Activated CD4-positive, alpha-beta T cell treated with anti-CD3 and anti-CD28 coated beads, Interleukin-2, amount 50 U/mL, for 24 hours (primary cell): Measurements from ENCODE around the gene EIPR1.
"Not testable (repeated sequence)": the region's sequence is repeated elsewhere in the genome, so short reads cannot be mapped to it uniquely, and the experiment has no call there.

ENCODE experiments used
- DNase-seq, 2 donors: peaks; one replicate each; pipeline ENCODE4 v3.0.0-alpha.2; 2020; ENCODE audit warnings: low read depth in 1 of 2, low spot score in 1 of 2

The EIPR1 gene

DNA sequence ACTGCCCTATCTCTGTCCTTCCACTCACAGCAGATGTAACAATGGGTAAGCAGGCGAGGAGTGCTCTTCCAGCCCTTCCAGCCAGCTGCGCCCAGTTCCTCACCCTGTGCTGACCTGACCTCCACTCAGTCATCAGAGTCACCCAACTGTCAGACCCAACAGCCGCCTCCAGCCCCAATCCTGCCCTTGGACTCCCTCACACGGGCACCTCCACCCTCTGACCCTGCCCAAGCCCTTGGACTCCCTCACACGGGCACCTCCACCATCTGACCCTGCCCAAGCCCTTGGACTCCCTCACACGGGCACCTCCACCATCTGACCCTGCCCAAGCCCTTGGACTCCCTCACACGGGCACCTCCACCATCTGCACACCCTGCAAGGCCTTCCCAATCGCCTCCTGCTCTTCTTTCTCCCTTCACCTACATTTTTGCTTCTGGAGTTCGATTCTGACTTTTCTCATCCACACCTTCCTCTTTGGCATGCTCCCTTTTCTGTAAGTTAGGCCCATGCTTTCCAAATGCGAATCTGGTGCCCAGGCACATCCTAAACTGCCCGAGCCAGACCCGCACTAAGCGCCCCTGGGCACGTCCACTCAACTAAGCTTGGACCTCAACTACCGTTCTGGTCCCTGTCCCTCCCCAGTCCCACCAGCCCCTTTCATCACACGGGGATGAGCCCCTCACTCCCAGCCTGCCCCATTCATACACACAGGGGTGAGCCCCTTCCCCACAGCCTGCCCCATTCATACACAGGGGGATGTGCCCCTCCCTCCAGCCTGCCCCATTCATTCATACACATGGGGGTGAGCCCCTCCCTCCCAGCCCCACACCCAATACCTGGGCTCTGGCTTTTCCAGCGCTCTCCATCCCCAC is 15.9 kb downstream of the EIPR1 start:
- DNase-seq = no peak

DNA sequence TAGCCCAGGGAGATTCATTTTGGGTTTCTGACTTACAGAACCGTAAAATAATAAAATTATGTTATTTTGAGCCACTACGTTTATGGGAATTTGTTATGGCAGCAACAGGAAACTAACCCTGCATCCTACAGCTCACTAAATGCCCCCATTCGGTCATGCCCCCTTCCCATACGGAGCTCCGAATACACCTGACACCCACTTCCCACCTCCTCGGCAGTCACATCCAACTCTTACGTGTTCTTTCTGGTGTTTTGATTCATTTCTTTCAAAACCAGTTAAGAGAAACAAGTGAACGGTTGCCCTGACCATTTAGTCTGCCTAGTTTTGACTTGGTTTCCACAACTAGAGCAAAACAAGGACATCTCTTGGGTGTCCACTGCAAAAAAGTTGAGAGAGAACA is 19.7 kb downstream of the EIPR1 start:
- no peak for DNase-seq

DNA sequence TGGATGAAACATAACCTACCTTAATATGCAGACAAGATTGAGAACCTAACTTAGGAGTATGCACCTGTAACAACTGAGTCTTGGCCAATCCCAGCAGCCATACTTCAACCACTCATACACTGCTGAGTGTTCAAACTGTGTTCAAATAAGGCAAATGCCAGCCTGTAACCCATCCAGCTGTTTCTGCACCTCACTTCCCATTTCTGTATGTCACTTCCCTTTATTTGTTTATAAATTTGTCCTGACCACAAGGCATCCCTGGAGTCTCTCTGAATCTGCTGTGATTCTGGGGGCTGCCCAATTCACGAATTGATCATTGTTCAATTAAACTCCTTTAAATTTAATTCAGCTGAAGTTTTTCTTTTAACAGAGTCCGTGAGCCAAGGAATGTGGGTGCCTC is 20.2 kb downstream of the EIPR1 start:
- not testable (repeated sequence) for DNase-seq

DNA sequence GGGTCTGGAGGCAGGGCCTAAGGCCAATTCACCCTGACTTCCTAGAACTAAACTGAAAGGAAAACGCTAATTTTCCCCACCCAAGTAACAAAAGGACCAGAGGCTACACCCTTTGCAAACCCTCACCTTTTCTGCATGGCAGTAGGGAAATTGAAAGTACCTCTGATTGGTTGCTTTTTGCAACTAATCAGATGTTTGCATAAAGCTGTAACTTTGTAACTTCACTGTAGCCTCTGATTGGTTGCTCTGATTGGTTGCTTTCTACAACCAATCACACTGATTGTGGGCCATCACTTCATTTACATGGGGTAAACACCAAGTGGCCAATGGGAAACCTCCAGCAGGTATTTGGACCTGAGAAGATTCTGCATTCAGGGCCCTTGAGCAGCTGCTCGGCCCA is 20.8 kb downstream of the EIPR1 start:
- no peak for DNase-seq

DNA sequence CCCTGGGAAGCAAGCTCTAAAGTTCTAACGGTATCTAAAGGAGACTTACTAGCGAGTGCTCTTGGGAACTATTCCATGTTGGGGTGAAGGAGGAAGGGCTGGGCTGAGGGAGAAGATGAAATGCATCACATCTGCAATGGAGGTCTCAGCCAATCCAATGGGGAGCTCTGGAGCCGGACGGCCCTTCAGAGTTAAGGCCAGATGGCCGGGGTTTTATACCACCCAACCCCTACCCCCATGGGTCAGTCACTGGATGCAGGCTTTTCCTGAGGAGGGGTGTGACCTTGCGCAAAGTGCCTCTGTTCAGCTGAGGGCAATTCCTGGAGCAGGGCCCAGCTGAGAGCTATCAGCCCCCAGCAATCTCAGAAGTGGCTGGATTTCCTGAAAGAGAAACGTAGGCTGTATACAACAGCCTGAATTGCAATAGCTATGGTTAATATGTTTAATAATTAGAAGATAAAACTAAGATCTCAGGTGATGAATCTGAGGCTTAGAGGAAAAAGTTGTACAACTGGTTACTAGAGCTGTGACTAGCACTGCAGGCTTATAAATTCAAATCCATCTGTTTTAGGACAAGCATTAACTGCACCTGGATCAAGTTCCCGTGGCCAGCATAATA is 21.6 kb downstream of the EIPR1 start:
- DNase-seq = no peak

DNA sequence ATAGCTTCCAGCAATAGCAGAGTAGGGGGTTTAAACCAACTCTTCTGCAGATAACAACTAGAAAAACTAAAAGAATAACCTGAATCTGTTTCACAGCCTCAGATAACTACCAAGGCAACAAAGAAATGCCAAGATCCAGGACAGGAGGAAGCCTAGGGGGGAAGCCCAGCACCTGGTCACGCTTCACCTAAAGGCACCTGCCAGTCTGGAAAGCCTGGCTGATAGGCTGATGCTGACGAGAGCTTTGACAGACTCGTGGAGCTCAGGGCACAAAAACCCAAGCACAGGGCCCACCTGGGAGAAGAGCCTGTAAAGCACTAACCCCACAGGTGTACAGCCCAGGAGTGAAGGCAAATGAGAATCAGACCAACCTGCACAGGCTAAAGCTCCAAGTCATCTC is 22.6 kb downstream of the EIPR1 start:
- no peak for DNase-seq

DNA sequence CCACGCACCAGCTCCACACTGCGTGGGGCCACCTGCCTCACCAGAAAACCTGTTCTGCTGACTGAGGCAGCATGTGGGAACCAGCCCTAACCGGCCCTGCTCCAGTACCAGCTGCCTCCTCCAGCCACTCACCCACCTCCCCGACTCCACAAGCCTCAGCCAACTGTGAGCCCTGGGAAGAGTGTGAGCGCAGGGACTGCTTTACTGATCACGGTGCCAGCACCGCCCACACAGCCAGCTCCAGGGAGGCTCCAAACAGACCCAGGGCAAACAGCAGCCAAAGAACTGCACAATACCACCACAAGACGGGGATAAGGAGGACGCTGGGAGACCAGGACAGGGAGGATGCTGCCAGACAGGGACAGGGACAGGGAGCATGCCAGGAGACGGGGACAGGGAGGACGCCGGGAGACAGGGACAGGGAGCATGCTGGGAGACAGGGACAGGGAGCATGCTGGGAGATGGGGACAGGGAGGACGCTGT is 28.4 kb downstream of the EIPR1 start:
- DNase-seq = no peak

DNA sequence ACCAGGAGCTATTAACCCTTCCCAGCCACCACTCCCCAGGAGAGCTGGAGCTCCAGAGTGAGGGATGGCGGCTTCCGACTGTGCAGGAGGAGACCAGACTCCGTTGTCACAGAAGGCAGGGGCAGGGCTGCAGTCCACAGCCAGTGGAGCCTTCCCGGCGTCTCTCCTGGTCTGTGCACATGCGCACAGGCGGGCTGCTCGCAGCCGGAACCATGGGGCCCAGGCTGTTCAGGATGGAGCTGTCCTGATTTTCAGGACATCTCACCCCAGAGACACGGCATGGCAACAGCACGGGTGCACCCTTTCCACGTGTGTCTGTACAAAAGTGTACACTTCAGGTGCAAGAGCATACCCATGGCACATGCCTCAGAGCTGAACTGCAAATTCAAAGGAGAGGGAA is 28.9 kb downstream of the EIPR1 start:
- DNase-seq = no peak

DNA sequence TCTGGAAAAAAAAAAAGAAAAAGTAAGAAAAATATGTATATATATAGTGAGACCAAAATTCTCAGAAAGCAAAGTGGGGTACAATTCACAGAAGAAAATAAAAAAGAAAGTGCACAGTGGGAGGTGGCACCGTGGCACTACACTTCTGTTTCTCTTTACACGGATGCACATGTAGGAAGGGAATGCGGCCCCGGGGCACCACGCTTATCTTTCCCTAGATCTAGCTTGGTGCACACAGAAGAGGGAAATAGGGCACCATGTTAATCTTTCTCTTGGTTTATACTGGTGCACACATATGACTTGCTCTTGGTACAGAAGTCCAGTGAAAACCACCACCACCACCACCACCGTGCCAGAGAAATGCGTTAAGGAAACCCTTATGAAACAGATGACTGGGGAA is 32.0 kb downstream of the EIPR1 start:
- DNase-seq = no peak

DNA sequence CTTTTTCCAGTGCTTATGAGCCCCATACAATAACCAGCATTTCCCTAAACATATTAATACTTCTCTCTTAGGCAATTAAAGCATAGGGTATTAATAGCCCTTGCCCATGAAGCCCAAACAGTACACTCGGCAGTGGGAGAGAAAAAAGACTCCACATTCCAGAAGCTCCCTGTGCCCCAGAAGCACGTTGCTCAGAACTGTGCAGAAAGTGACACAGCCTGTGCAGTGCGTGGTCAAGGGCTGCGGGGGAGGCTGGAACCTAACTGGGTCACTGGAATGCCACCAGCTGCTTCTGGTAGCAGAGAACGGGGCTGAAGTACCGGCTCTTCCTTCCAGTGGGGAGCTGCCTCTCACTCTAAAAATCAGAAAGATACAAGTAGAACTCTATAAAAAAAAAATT is 32.7 kb downstream of the EIPR1 start:
- no peak for DNase-seq

DNA sequence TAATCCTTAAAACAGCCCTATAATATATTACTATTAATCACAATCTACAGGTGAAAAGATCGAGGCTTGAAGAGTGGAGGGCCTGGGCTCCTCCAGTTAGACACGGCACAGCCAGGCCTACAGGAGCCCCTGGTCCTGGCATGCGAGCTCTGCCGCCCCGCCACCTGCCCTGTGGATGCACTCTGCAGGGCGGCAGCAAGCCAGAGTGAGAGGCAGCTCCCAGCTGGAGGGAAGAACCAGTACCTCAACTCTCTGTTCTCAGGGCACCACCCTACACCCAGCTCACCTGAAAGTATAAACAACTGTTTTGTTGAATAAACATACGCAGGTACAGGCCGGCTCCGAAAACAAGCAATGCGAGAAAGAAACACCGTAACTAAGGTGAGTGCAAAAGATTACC is 34.6 kb downstream of the EIPR1 start:
- no peak for DNase-seq

DNA sequence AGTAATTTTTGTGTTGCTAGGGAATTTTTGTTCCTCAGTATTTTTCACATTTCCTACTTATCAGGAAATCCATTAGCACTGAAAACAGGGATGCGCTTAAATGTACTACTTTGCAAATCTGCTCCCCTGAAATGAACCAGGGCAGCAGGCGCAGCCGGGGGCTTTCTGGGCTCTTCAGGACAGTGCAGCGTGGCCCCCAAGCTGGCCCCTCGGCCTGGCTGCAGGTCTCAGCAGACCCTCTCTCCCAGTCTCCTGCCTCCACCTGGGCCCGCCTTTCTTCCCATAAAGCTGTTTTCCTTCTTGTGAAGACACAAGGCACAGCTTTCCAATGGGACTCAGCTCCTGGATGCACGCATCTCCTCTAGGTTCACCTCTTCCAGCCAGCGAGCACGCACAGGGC is 35.3 kb downstream of the EIPR1 start:
- no peak for DNase-seq

DNA sequence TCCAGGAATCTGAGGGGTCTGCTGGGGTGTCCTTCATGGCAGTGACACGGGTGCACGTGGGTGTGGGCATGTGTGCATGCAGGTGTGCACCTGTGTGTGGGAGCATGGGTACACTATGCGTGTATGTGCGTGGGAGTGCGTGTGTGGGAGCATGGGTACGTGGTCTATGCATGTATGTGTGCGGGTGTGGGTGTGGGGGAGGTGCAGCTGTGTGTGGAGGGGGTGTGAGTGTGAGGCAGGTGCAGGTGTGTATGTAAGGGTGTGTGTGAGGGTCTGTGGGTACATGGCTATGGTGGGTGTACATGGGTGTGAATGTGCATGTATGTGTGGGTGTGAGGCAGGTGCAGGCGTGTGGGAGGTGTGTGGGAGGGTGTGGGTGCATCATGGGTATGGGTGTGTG is 36.3 kb downstream of the EIPR1 start:
- DNase-seq = no peak

DNA sequence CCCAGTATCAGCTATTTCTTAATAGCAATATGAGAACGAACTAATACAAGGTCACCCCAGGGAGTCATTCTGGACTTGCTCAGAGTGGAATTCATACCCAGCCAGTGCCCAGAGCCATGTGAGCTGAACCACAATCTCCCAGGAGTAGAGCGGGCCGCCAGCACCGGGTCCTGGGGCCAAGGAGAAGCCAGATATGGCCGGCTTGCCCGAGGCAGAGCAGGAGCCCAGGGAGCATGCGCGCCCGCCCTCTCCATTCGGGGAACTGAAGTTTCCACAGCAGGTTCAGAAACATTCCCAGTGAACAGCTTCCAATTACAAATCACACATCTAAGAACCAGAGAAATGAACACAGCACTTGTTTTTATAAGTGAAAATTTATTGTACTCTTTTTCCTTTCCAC is 37.5 kb downstream of the EIPR1 start:
- DNase-seq = no peak

DNA sequence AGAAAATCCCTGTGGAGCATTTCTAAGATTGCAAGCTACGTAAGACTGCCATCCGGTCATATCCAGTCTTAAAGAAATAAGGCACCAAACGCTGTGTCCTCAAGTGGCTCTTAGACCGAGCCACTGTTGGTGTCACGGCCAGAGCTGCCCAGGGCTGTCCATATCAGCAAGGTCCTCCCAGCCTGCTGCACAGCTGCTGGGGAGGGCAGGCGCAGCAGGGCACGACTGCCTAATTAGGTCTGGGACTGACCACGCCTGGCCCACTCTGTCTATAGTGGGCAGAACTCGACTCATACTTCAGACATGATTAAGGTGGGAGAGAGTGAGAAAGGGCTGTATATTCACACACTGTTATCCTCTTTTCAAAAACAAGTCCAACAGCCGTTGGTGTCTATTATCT is 39.3 kb downstream of the EIPR1 start:
- no peak for DNase-seq

DNA sequence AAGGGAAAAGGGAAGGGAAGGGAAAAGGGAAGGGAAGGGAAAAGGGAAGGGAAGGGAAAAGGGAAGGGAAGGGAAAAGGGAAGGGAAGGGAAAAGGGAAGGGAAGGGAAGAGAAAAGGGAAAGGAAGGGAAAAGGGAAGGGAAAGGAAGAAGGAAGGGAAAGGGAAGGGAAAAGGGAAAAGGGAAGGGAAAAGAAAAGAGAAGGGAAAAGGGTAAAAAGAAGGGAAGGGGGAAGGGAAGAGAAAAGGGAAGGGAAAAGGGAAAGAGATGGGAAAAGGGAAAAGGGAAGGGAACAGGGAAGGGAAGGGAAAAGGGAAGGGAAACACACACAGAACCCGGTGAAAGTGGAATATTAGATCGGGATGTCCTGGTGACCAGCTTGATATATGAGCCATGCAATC is 40.8 kb downstream of the EIPR1 start:
- no peak for DNase-seq

DNA sequence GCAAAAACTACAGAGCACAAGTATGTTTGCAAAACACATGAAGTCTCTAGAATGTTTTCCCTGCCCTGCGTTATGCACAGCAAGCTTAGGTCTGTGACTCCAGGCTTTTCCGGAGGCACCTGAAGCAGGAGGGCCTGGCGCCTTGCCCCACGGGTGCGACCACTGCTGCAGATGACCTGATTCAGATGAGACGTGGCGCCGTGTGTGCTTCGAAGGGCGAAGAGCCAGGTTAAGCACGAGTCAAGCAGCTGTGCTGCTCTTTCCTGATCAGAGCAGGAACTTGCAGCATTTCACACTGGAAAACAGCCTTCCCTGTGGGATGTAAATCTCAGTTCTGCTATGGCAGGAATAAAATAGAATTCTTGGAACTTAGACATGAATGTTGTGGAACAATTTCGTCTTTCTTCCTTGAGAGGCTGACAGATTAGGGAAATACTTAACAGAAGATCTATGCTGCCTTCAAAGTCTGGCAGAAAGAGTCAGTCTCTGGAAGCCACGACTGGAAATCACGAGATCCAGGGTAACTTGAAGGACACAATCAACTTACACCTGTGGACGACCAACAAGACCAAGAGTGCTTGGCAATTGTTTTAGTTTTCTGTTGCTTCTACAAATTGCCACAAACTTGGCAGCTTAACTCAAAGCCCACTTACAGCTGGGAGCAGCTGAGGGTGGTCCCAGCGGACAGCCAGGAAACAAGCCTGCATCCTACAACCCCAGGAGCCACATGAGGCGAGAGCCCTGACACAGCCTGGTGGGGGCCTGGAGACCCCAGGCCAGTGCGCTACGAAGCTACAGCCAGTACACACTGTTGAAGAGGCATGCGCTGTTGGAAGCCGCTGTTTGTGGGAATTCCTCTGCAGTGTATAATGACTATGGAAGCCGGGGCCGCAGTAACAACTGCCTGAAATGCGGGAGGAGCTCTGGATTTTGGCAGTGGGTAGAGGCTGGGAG is 42.9 kb downstream of the EIPR1 start:
- DNase-seq = no peak

DNA sequence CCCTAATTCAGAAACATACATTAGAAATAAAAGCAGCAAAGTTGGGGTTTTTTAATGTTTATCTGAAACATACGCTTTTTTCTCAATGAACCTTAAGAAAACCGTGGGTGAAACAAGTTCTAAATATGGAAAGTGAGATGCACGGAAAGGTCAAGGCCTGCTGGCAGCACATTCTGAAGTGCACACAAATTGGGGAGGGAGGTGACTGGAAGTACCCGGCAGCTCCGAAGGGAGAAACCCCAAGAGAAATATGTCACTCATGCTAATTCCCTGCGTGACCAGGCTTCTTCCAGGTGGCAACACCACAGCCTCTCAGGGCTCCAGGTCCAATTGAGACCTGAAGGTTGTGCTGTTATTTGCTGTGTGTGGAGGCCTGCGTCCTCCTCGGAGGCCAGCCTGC is 45.5 kb downstream of the EIPR1 start:
- no peak for DNase-seq

DNA sequence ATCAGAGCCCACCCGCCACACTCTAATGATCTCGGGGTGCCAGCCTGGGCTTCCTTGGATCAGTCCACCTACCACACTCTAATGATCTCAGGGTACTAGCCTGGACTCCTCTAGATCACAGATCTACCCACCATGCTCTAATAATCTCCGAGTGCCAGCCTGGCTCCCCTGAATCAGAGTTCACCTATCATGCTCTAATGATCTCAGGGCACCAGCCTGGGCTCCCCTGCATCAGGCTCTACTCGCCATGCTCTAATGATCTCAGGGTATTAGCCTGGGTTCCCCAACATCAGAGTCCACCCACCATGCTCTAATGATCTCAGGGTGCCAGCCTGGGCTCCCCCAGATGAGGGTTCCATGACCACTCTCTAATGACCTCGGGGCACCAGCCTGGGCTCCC is 48.1 kb downstream of the EIPR1 start:
- no peak for DNase-seq

DNA sequence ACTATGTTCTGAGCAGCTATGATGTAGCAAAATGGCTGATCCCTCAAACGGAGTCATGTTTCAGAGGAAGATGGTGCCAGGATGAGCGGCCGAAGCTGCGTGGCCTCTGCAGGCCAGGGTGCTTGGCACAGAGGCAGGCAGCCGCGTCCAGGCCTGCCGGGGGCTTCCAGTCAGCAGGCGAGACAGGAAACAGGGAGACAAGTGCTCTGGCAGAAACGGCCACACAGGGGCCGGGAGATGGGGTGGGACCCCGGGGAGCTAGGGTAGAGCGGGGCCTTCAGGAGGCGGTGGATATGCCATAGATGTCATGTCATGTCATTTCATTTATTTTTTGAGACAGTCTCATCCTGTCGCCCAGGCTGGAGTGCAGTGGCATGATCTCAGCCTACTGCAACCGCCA is 50.7 kb downstream of the EIPR1 start:
- no peak for DNase-seq

DNA sequence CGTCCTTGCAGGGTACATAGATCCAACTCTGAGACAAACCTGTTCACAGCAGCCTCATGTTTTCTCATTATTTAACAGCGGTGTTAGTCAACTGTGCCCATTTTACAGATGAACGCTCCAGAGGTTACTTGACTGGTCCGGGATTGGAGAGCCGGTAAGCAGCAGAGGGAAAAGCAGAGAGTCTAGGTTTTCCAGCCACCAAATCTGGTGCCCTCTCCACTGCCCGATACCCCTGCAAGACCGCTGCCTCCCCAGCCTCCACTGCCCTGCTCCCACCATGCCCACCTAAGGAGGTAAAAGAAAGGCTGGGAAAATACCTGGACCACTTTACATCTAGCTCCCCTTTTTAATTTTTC is 51.5 kb downstream of the EIPR1 start:
- DNase-seq = no peak
